Natural killer cell (primary cell): ENCODE results near the gene UNC13B. TPM values are rescaled to one million over a fixed set of nuclear protein-coding genes. Genes with fewer than 3 reads are reported as not detected.
"Not testable (repeated sequence)": the region's sequence is repeated elsewhere in the genome, so short reads cannot be mapped to it uniquely, and the experiment has no call there.

Experiments
- ATAC-seq, 3 donors: fragments of 150-1000 bp in 2 of 3; fragments of 200-7000 bp in 1 of 3; cut with Tn5 transposase; 1 replicate in 1 of 3; 2 replicates in 2 of 3; pipeline ENCODE4 v1.10.0; 2021; ENCODE audit warnings: mild to moderate bottlenecking in 2 of 3, moderate library complexity in 2 of 3
- DNase-seq, 2 donors: peaks; one replicate each; pipeline versions ENCODE4 v3.0.0 to v3.0.0-alpha.2; 2013 to 2021; ENCODE audit warnings: mixed read lengths in 1 of 2
- H3K27ac ChIP-seq: one replicate; pipeline ENCODE4 v1.5.1; 2013; ENCODE audit warnings: mild to moderate bottlenecking, low read length
- H3K27me3 ChIP-seq: one replicate; pipeline ENCODE4 v1.6.1; 2013; ENCODE audit warnings: low read length; ENCODE audit not compliant: control insufficient read depth, insufficient read depth
- H3K36me3 ChIP-seq: one replicate; pipeline ENCODE4 v1.6.1; 2013; ENCODE audit warnings: low read length; ENCODE audit not compliant: control insufficient read depth, insufficient read depth
- H3K4me1 ChIP-seq: one replicate; pipeline ENCODE4 v1.6.1; 2013; ENCODE audit warnings: low read length; ENCODE audit not compliant: control insufficient read depth, insufficient read depth
- H3K4me3 ChIP-seq: one replicate; pipeline ENCODE4 v1.5.1; 2013; ENCODE audit warnings: low read length
- H3K9me3 ChIP-seq: one replicate; pipeline ENCODE4 v1.6.1; 2013; ENCODE audit warnings: low read length; ENCODE audit not compliant: control insufficient read depth, insufficient read depth
- H3K27ac Mint-ChIP-seq, 2 donors: one replicate each; pipeline ENCODE4 v1.8.0; 2022; ENCODE audit warnings: mild to moderate bottlenecking in 2 of 2, mixed read lengths in 2 of 2, moderate library complexity in 1 of 2
- H3K27me3 Mint-ChIP-seq, 2 donors: one replicate each; pipeline ENCODE4 v1.8.0; 2022; ENCODE audit warnings: low read depth in 2 of 2, mixed read lengths in 2 of 2
- H3K36me3 Mint-ChIP-seq: one replicate; pipeline ENCODE4 v1.8.0; 2022; ENCODE audit warnings: mixed read lengths
- H3K4me1 Mint-ChIP-seq, 2 donors: one replicate each; pipeline ENCODE4 v1.8.0; 2022; ENCODE audit warnings: mixed read lengths in 2 of 2
- H3K4me3 Mint-ChIP-seq: one replicate; pipeline ENCODE4 v1.8.0; 2022; ENCODE audit warnings: mild to moderate bottlenecking, moderate library complexity, mixed read lengths
- H3K9me3 Mint-ChIP-seq, 2 donors: one replicate each; pipeline ENCODE4 v1.8.0; 2022; ENCODE audit warnings: mixed read lengths in 2 of 2
- CTCF ChIP-seq: fragments of 200-600 bp; IDR thresholded peaks from one replicate; pipeline ENCODE4 v1.8.0; 2022; ENCODE audit warnings: antibody characterized with exemption
- WGBS: methylation state at CpG from one replicate; pipeline ENCODE4 v1.1.7; 2013; ENCODE audit warnings: missing lambda C conversion rate; ENCODE audit not compliant: insufficient coverage; 5-methylcytosine and 5-hydroxymethylcytosine counted together
- intact Hi-C: fragments of 100-400 bp; cut with micrococcal nuclease; formaldehyde crosslinking; loops from one replicate; pipeline ENCODE4 v1.14.2; 2022
- total RNA-seq, 4 donors: library from RNA; stranded (reverse); fragments of 120-200 nt in 1 of 4; gene quantifications; one replicate each; pipeline versions ENCODE4 v1.2.3 to v1.2.4, GENCODE V29; 2013 to 2022

UNC13B gene
- total RNA-seq, 3 donors from 2014 or later (not counting 1 experiment from before 2014, with no cell fraction given) = 0.21 to 0.78 (median 0.27) TPM

- H3K9me3 Mint-ChIP-seq = no peaks in the 10 kb centered on the region
- Histone ChIP-seq H3K9me3 (no peaks in the 10 kb centered on the region), H3K27me3 (peaks cover 3% of the 10 kb centered on the region), H3K36me3 (no peaks in the 10 kb centered on the region), H3K27ac (no peak overlapping the region), H3K4me3 (no peak overlapping the region), H3K4me1 (peaks cover 3% of the 10 kb centered on the region)
- no peaks in the 10 kb centered on the region for H3K36me3 Mint-ChIP-seq
- TF ChIP-seq CTCF = no peak
- DNase-seq (peak in 1 of 2 donors; percentile 41), ATAC-seq (peak; percentile 43 to 78 (median 67))
- H3K4me1 Mint-ChIP-seq = peaks cover 4 to 9% of the 10 kb centered on the region in 2 donors
- H3K4me3 Mint-ChIP-seq = peak overlapping the region; percentile 55
- peaks cover 11 to 27% of the 10 kb centered on the region in 2 donors for H3K27me3 Mint-ChIP-seq
- peak overlapping the region in 1 of 2 donors; percentile 6 for H3K27ac Mint-ChIP-seq
- intact Hi-C loops = no loop called here
- WGBS = 48% methylated on average over 28 of the region's 28 CpGs
These were observed 244.6 kb downstream of the UNC13B start for GRCh38 chr9:35406183-35406959.

GRCh38 chr9:35407846-35408245, 246.0 kb downstream of the UNC13B start:
- no peak for DNase-seq
- H3K9me3 ChIP-seq = no peaks in the 10 kb centered on the region
- intact Hi-C loops = no loop called here
- no peaks in the 10 kb centered on the region for H3K36me3 ChIP-seq
- no peak overlapping the region for H3K27ac Mint-ChIP-seq
- no peak for ATAC-seq
- no peaks in the 10 kb centered on the region for H3K9me3 Mint-ChIP-seq
- no peak overlapping the region for H3K27ac ChIP-seq
- peaks cover 3% of the 10 kb centered on the region for H3K27me3 ChIP-seq
- H3K4me3 ChIP-seq = no peak overlapping the region
- H3K27me3 Mint-ChIP-seq = peaks cover 20 to 38% of the 10 kb centered on the region in 2 donors
- peaks cover 4 to 9% of the 10 kb centered on the region in 2 donors for H3K4me1 Mint-ChIP-seq
- no peak overlapping the region for H3K4me3 Mint-ChIP-seq
- WGBS = no CpG with 5 or more reads among the region's 3 CpGs
- H3K36me3 Mint-ChIP-seq = no peaks in the 10 kb centered on the region
- H3K4me1 ChIP-seq = peaks cover 3% of the 10 kb centered on the region
- no peak for TF ChIP-seq CTCF

GRCh38 chr9:35409434-35409833, 247.6 kb downstream of the UNC13B start:
- H3K27ac Mint-ChIP-seq, H3K4me1 ChIP-seq, H3K9me3 ChIP-seq, H3K4me3 ChIP-seq, H3K27me3 ChIP-seq, H3K4me3 Mint-ChIP-seq, ATAC-seq, intact Hi-C loops, H3K36me3 Mint-ChIP-seq, H3K9me3 Mint-ChIP-seq, H3K36me3 ChIP-seq, H3K4me1 Mint-ChIP-seq, H3K27ac ChIP-seq, DNase-seq: not testable (repeated sequence)
- peaks cover 21 to 39% of the 10 kb centered on the region in 2 donors for H3K27me3 Mint-ChIP-seq
- WGBS = 97% methylated on average over 3 of the region's 5 CpGs

- Mint-ChIP-seq H3K36me3 (no peaks in the 10 kb centered on the region), H3K27ac (no peak overlapping the region), H3K4me3 (no peak overlapping the region), H3K27me3 (peaks cover 32 to 39% of the 10 kb centered on the region in 2 donors), H3K9me3 (no peaks in the 10 kb centered on the region), H3K4me1 (no peaks in the 10 kb centered on the region)
- no peaks in the 10 kb centered on the region for H3K9me3 ChIP-seq
- H3K4me3 ChIP-seq = no peak overlapping the region
- no peak overlapping the region for H3K27ac ChIP-seq
- WGBS = 89% methylated on average over 1 of the region's 1 CpG
- no peak for TF ChIP-seq CTCF
- H3K4me1 ChIP-seq = no peaks in the 10 kb centered on the region
- no peaks in the 10 kb centered on the region for H3K36me3 ChIP-seq
- ATAC-seq = no peak
- intact Hi-C loops = no loop called here
- peaks cover 4% of the 10 kb centered on the region for H3K27me3 ChIP-seq
- no peak for DNase-seq
These were observed 253.1 kb downstream of the UNC13B start for GRCh38 chr9:35414889-35415288.
